IPS DF 4.7 (cell line): Measurements from ENCODE around the gene CFAP300.

ENCODE experiments used
- DNase-seq: peaks from one replicate; pipeline ENCODE4 v3.0.0-alpha.2; 2013; ENCODE audit warnings: low spot score; ENCODE audit errors: extremely low read depth

CFAP300 gene

GRCh38 chr11:102047305-102047924 lies at the start of gene CFAP300:
TSS of gene CFAP300 (plus strand) at chr11:102047437. CDS start at chr11:102047471, 34 bp downstream.
- DNase-seq, result no peak

GRCh38 chr11:102001657-102002338 lies 45.4 kb upstream of the CFAP300 start:
- DNase-seq, result no peak

- DNase-seq, result no peak
Observed at GRCh38 chr11:102004220-102004619, 43.0 kb upstream of the CFAP300 start.

GRCh38 chr11:102005306-102005705 lies 41.9 kb upstream of the CFAP300 start:
- no peak for DNase-seq

DNA sequence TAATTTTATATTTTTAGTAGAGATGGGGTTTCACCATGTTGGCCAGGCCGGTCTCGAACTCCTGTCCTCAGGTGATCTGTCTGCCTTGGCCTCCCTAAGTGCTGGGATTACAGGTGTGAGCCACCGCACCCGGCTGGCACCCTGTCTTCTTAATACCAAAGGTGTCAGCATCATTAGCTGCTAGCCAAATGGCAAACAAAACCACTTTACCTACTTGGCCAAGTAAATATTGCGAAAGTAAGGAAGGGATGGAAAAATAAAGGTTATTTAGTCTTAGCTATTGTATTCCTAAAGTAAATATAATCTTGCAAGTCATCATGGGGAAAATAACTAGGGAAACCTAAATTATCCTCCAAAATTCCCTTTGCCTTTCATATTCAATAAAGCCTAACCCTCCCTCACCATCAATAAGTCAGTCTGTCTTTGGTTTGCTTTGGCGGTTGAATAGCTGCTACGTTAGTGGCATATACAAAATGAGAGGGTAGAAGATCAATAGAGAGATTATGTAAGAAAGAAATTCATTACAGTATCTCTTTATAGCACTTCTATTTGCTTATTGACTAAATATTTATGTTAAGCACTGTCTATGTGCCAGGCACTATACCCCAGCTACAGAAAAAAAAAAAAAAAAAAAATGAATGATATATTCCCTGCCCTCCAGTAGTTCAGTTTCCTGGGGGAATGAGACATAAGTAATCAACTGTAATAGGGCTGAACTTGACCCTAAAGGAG lies 40.2 kb upstream of the CFAP300 start:
- no peak for DNase-seq

DNA sequence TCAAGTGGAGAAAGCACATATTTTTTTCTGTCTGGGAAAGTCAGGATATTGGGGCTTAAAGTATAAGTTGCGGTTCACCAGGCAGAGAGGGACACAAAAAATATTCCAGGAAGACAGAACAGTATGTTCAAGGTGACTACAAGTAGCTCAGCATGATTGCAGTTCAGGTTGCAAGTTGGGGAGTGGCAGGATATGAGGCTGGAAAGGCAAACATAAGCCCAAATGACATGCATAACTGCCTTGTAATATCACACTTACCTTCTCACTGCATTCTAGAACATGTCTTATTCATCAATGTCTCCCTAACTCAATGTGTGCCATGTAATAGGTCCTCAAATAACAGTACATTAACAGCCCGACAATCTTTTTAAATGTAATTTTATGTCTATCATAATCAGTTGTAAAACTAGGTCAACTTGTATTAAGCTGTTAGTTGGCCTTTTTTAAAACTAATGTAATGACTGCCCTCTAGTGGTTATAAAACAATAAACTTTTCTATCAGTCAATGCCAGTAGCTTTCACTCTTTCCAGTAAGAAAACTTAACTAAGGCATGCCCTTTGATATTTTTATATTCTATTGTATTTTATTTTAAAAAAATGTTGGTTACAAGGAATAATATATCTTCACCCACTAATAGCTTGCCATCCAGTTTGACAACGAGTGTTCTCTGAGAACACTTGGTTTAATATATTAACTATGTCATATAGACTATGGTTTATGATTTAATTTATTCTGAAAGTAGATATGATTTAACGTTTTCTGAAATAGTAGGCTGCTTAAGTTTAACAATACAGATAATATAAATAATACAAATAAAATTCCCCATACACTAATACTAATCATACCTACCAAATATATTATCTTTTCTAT lies 39.4 kb upstream of the CFAP300 start:
- DNase-seq, result no peak

- peak; percentile 56 for DNase-seq
Observed at GRCh38 chr11:102010776-102011494, 36.3 kb upstream of the CFAP300 start.

DNA sequence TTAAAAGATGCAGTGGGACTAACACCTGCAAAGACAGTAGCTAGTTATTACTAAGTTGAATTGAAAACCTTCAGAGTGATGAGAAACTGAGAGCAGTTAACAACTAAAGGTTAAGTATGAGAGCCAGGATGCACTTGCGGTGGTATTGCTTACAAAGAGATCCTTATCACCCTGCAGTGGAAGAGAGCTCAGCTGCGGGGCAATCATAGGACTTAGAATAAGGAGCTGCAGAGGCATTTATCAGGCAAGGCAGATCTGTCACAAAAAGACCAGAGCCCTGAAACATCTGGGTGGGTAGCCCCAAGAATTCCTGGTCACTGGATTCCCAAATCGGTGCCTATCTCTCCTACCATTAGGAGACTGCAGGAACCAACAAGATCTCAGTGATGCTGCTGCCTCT lies 34.3 kb upstream of the CFAP300 start:
- DNase-seq, result no peak

DNA sequence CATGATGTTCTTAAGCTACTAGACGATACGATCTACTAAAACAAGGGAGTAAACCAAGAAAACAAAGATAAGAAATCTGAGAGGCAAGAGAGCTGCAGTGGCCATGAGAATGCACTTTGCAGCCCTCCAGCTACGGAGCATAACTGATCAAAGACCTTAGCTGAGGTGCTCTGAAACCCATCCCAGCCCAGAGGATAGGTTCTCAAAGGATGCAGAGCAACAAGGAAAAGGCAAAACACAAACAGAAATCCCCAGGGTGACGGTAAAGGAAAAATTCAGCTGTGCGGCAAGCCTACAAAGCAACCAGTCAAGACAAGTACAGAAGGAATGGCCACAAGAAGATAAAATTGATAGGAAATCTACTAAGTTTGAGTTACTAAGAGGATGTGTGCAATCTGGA lies 32.5 kb upstream of the CFAP300 start:
- DNase-seq, result no peak

GRCh38 chr11:102017026-102017425 lies 30.2 kb upstream of the CFAP300 start:
- no peak for DNase-seq

DNA sequence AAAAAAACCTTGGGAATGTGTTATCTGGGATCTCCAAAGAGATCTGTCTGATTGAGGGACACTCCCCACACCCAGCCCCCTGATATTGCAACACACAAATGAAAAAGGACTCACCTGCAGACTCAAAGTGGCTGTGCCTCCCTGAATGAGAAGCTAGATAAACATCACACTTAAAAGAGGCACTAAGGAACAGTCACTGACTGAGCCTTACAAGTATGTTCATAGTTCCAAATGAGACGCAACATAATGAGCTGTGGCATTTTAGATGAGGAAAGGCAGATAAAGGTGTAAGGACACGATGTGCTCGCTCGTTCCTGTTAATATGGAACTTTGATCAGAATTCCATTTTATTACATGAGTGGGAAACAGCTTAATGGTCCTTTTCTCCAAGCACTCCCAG lies 21.0 kb upstream of the CFAP300 start:
- DNase-seq, result no peak

GRCh38 chr11:102026959-102027358 lies 20.3 kb upstream of the CFAP300 start:
- no peak for DNase-seq

- no peak for DNase-seq
Observed at GRCh38 chr11:102036757-102037156, 10.5 kb upstream of the CFAP300 start.

DNA sequence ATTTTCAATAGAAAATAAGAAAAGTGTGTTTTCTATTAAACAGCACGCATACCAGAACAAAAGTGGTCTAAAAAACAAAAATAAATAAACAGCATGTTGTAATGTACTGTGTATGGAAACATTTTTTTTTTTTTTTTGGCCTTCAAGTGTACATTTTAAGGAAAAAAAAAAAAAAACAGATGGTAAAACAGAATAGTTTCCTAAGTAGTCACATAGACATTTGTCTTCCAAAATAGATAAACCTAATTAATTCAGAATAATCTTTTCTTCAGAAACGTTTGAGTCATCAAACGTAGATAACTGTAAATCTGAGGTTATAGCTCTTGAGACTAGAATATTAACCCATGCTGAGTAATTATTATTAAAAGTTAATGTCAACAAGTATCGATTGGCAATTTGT lies 396 bp upstream of the CFAP300 start:
- DNase-seq, result no peak

- DNase-seq, result no peak
Observed at GRCh38 chr11:102050927-102051575, 3.8 kb downstream of the CFAP300 start.

DNA sequence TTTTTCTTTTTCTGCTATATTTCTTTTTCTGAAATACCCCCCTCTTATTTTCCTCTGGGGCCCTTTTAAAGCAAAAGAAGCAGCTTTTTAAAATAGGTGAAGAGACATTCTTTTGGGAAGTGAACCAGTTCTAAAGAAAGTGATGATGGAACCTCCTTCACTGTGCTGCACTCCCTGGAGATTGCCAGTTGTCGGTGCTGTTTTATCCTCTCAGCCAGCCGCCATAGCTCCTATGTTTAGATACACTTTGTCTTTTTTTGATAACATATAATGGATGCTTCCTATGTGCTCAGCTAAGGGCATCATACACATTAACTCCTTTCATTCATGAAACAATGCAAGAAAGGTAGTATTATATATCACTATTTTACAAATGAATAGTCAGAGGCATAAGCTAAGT lies 14.0 kb downstream of the CFAP300 start:
- DNase-seq, result no peak

- DNase-seq, result no peak
Observed at GRCh38 chr11:102062106-102062505, 14.9 kb downstream of the CFAP300 start.

DNA sequence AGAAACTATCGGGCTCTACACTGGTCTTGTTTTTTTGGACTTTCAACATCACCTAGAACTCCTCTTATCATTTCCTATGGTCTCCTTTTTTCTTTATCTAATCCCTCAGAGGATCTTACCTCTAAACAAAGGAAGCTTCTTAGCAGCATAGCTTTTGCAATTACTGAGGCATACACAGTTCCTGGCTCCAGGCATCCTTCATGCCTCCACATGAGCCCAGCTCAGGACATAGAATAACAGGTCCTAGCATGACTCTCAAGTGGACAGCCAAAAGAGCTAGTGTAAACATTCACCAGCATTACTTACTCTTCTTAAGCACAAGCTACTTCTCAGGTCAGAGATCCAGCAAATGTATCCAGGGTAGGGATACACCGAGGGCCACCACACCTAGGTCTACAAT lies 17.1 kb downstream of the CFAP300 start:
- DNase-seq, result no peak

GRCh38 chr11:102070766-102071165 lies 23.5 kb downstream of the CFAP300 start:
- DNase-seq, result no peak
